ENCODE results near the gene PRMT7. TPM values are rescaled to one million over a fixed set of nuclear protein-coding genes. Genes with fewer than 3 reads are reported as not detected.

The PRMT7 gene
- total RNA-seq, 1 donor from 2014 or later: 80.5 TPM

GRCh38 chr16:68328860-68329390 lies 18.1 kb downstream of the PRMT7 start:
- H3K27ac Mint-ChIP-seq: no peak overlapping the region
- intact Hi-C loops (cut with micrococcal nuclease): loop anchor here (1.0 kb wide), 2 partner anchors 40 to 68 kb away; no protein-coding TSS in a partner anchor
- no peaks in the 10 kb centered on the region for H3K9me3 Mint-ChIP-seq
- DNase-seq (ENCODE audit: low spot score): no peak
- H3K4me1 Mint-ChIP-seq (ENCODE audit: low read depth): peaks cover 32% of the 10 kb centered on the region
- peaks cover 49% of the 10 kb centered on the region for H3K36me3 Mint-ChIP-seq (ENCODE audit: low read depth)
- no peak overlapping the region for H3K4me3 Mint-ChIP-seq (ENCODE audit: low read depth)
- H3K27me3 Mint-ChIP-seq (ENCODE audit: low read depth): no peaks in the 10 kb centered on the region

- H3K36me3 Mint-ChIP-seq (ENCODE audit: low read depth): peaks cover 51% of the 10 kb centered on the region
- H3K4me3 Mint-ChIP-seq (ENCODE audit: low read depth): peak overlapping the region; percentile 40
- H3K27ac Mint-ChIP-seq: peak overlapping the region; percentile 62
- intact Hi-C loops (cut with micrococcal nuclease): no loop called here
- H3K27me3 Mint-ChIP-seq (ENCODE audit: low read depth): no peaks in the 10 kb centered on the region
- no peaks in the 10 kb centered on the region for H3K9me3 Mint-ChIP-seq
- no peak for DNase-seq (ENCODE audit: low spot score)
- peaks cover 26% of the 10 kb centered on the region for H3K4me1 Mint-ChIP-seq (ENCODE audit: low read depth)
Measured at GRCh38 chr16:68331879-68332410, 21.1 kb downstream of the PRMT7 start.

DNA sequence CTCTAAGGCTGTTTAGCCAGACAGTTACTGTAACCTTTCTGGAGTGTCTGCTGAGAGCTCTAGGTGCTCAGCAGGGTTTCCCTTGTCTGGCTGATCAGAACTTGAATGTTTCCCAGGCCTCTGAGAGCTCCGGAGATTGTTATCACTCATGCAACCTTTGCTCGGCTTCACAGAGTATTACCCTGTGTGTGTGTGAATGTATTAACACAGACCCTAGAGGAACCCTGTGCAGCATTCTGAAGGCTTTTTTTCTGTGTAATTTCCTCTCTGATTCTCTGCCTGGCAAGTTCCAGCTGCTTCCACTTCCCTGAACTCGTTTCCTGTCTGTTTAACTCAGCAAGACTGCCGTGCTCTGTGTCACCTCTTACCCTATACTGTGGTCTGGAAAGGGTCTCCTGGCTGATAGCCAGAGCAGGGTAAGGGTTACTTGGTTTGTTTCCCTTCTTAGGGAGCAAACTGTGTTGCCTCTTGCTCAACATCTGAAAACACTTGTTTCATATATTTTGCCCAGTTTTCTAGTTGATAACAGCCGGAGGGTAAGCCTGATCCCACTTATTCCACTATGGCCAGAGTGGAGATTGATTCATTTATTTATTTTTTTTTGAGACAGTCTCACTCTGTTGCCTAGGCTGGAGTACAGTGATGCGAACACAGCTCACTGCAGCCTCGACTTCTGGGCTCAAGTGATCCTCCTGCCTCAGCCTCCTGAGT lies 21.7 kb downstream of the PRMT7 start:
- no peak for DNase-seq (ENCODE audit: low spot score)
- Mint-ChIP-seq H3K9me3 (no peaks in the 10 kb centered on the region), H3K36me3 (ENCODE audit: low read depth) (peaks cover 52% of the 10 kb centered on the region), H3K4me3 (ENCODE audit: low read depth) (peak overlapping the region; percentile 40), H3K27me3 (ENCODE audit: low read depth) (no peaks in the 10 kb centered on the region), H3K27ac (peak overlapping the region; percentile 62), H3K4me1 (ENCODE audit: low read depth) (peaks cover 22% of the 10 kb centered on the region)
- intact Hi-C loops (cut with micrococcal nuclease): no loop called here

- Mint-ChIP-seq H3K36me3 (ENCODE audit: low read depth) (peaks cover 61% of the 10 kb centered on the region), H3K27me3 (ENCODE audit: low read depth) (no peaks in the 10 kb centered on the region), H3K4me3 (ENCODE audit: low read depth) (no peak overlapping the region), H3K27ac (no peak overlapping the region), H3K4me1 (ENCODE audit: low read depth) (peaks cover 12% of the 10 kb centered on the region), H3K9me3 (no peaks in the 10 kb centered on the region)
- intact Hi-C loops (cut with micrococcal nuclease): no loop called here
- no peak for DNase-seq (ENCODE audit: low spot score)
Measured at GRCh38 chr16:68335175-68335574, 24.4 kb downstream of the PRMT7 start.

DNA sequence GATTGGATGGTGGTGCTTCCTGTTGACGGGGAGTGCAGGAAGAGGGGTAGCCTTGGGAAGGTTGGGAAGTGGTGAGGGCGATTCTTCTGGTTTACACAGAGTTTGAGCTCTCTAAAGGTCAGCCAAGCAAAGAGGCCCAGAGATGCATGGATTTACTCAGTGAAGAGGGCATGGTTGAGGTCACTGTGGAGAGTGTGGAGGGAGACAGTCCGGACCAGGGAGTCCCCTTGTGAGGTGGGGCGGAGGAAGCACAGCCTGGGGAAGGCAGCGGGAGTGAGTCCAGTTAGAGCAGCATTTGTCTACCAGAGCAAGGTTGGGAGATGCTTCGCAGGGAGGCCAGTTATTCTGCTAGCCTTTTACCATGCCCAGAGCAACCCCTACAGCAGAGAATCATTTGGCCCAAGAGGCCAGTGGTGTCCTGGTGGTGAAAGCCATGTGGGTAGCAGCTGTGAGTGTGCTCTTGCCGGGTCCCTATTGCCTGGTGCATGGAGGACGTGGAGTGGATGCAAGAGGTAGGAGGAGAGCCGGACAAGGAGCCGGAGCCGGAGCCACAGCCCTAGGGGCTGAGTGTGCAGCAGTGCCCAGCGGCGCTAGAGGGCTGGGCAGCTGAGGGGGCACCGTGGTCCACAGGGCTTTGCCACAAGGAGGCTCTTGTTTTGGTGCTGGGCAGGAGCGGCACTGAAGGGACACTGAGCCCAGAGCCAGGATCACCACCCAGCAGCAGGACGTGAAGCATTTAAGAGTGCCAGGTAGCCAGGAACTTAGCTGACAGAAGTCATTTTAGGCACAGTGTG lies 27.7 kb downstream of the PRMT7 start:
- Mint-ChIP-seq H3K4me1 (ENCODE audit: low read depth) (no peaks in the 10 kb centered on the region), H3K9me3 (no peaks in the 10 kb centered on the region), H3K27ac (no peak overlapping the region), H3K36me3 (ENCODE audit: low read depth) (peaks cover 63% of the 10 kb centered on the region), H3K27me3 (ENCODE audit: low read depth) (no peaks in the 10 kb centered on the region), H3K4me3 (ENCODE audit: low read depth) (no peak overlapping the region)
- DNase-seq (ENCODE audit: low spot score): no peak
- intact Hi-C loops (cut with micrococcal nuclease): no loop called here

DNA sequence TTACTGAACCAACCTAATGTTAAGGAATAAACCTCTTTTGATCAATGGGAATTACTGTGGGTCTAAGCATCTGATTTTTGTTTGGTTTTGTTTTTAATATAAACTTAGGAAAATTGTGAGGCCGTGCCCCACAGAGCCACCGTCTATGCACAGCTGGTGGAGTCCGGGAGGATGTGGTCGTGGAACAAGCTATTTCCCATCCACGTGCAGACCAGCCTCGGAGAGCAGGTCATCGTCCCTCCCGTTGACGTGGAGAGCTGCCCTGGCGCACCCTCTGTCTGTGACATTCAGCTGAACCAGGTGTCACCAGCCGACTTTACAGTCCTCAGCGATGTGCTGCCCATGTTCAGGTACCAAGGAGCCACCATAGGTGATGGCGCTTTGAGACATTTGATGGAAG lies 28.4 kb downstream of the PRMT7 start:
- H3K27me3 Mint-ChIP-seq (ENCODE audit: low read depth): no peaks in the 10 kb centered on the region
- no peak overlapping the region for H3K27ac Mint-ChIP-seq
- no peaks in the 10 kb centered on the region for H3K9me3 Mint-ChIP-seq
- DNase-seq (ENCODE audit: low spot score): no peak
- H3K4me1 Mint-ChIP-seq (ENCODE audit: low read depth): no peaks in the 10 kb centered on the region
- intact Hi-C loops (cut with micrococcal nuclease): no loop called here
- no peak overlapping the region for H3K4me3 Mint-ChIP-seq (ENCODE audit: low read depth)
- peaks cover 62% of the 10 kb centered on the region for H3K36me3 Mint-ChIP-seq (ENCODE audit: low read depth)

DNA sequence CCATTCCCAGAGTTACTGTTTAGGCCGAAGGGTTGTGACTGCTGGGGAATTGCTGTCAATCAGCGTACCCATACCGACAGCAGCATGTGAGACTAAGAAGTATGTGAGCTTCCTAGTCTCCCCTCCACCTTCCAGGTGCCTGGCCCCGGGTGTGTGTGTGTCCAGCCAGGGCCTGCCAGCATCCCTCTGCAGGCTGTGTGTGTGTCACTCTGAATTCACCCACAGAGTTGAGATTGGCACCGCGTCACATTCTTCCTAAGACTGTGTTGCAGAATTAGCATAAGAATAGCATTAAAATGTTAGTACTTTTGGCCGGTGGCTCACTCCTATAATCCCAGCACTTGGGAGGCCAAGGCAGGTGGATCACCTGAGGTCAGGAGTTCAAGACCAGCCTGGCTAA lies 31.8 kb downstream of the PRMT7 start:
- DNase-seq (ENCODE audit: low spot score): no peak
- H3K27ac Mint-ChIP-seq: no peak overlapping the region
- H3K4me1 Mint-ChIP-seq (ENCODE audit: low read depth): no peaks in the 10 kb centered on the region
- intact Hi-C loops (cut with micrococcal nuclease): no loop called here
- no peak overlapping the region for H3K4me3 Mint-ChIP-seq (ENCODE audit: low read depth)
- no peaks in the 10 kb centered on the region for H3K27me3 Mint-ChIP-seq (ENCODE audit: low read depth)
- H3K9me3 Mint-ChIP-seq: no peaks in the 10 kb centered on the region
- peaks cover 72% of the 10 kb centered on the region for H3K36me3 Mint-ChIP-seq (ENCODE audit: low read depth)

DNA sequence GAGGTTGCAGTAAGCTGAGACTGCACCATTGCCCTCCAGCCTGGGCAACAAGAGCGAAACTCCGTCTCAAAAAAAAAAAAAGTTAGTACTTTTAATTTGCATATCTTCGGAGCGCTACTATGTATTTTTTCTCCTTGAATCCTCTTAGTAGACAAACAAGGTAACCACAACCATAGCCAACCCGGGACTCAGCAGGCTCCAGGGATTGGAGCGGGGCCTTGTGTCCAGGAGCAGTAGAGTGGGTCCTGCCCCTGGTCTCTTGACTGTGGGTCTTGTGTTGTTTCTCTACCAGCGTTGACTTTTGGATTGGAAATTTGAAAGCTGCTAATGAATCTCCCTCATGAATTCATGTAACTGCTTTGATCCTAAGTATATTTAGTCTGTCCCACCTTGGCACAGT lies 32.3 kb downstream of the PRMT7 start:
- no peaks in the 10 kb centered on the region for H3K9me3 Mint-ChIP-seq
- H3K4me3 Mint-ChIP-seq (ENCODE audit: low read depth): no peak overlapping the region
- peaks cover 72% of the 10 kb centered on the region for H3K36me3 Mint-ChIP-seq (ENCODE audit: low read depth)
- intact Hi-C loops (cut with micrococcal nuclease): no loop called here
- H3K27me3 Mint-ChIP-seq (ENCODE audit: low read depth): no peaks in the 10 kb centered on the region
- DNase-seq (ENCODE audit: low spot score): no peak
- no peaks in the 10 kb centered on the region for H3K4me1 Mint-ChIP-seq (ENCODE audit: low read depth)
- no peak overlapping the region for H3K27ac Mint-ChIP-seq

GRCh38 chr16:68344252-68344651 lies 33.4 kb downstream of the PRMT7 start:
- H3K9me3 Mint-ChIP-seq: no peaks in the 10 kb centered on the region
- no peak overlapping the region for H3K27ac Mint-ChIP-seq
- intact Hi-C loops (cut with micrococcal nuclease): no loop called here
- H3K36me3 Mint-ChIP-seq (ENCODE audit: low read depth): peaks cover 77% of the 10 kb centered on the region
- H3K27me3 Mint-ChIP-seq (ENCODE audit: low read depth): no peaks in the 10 kb centered on the region
- no peak overlapping the region for H3K4me3 Mint-ChIP-seq (ENCODE audit: low read depth)
- H3K4me1 Mint-ChIP-seq (ENCODE audit: low read depth): no peaks in the 10 kb centered on the region
- DNase-seq (ENCODE audit: low spot score): no peak

- no peaks in the 10 kb centered on the region for H3K27me3 Mint-ChIP-seq (ENCODE audit: low read depth)
- H3K4me1 Mint-ChIP-seq (ENCODE audit: low read depth): no peaks in the 10 kb centered on the region
- H3K4me3 Mint-ChIP-seq (ENCODE audit: low read depth): no peak overlapping the region
- no peak overlapping the region for H3K27ac Mint-ChIP-seq
- intact Hi-C loops (cut with micrococcal nuclease): no loop called here
- peaks cover 73% of the 10 kb centered on the region for H3K36me3 Mint-ChIP-seq (ENCODE audit: low read depth)
- H3K9me3 Mint-ChIP-seq: no peaks in the 10 kb centered on the region
- DNase-seq (ENCODE audit: low spot score): no peak
Measured at GRCh38 chr16:68345351-68345810, 34.6 kb downstream of the PRMT7 start.

DNA sequence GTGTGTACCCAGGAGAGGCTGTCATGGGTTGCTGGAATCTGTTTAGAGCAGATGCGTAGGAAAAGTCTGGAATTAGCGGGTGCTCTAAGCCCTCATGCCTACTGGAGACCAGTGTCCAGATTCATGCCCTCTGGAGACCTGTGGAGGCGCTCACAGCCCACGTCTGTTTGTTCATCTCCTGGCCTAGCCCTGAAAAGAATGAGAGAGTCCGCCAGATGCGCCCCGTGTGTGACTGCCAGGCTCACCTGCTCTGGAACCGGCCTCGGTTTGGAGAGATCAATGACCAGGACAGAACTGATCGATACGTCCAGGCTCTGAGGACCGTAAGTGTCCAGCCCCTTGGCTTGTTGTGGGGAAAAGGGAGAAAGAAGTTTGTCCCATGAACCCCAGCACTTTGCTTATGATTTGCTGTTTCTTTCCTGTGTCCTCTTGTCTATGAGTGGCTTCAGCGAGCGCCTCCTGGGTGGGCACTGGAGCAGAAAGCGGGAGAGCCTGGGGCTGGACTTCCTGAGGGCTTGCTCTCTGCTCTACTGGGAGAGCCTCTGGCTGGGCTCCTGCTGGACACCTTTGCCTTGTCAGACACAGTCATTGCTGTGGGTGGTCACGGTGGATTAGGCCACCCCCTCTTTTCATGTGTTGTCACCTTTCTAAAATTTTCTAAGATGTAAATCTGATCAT lies 35.3 kb downstream of the PRMT7 start:
- Mint-ChIP-seq H3K27me3 (ENCODE audit: low read depth) (no peaks in the 10 kb centered on the region), H3K27ac (no peak overlapping the region)

GRCh38 chr16:68346892-68347480 lies 36.2 kb downstream of the PRMT7 start:
- Mint-ChIP-seq H3K4me3 (ENCODE audit: low read depth) (no peak overlapping the region), H3K9me3 (no peaks in the 10 kb centered on the region), H3K36me3 (ENCODE audit: low read depth) (peaks cover 80% of the 10 kb centered on the region), H3K27ac (no peak overlapping the region), H3K27me3 (ENCODE audit: low read depth) (no peaks in the 10 kb centered on the region), H3K4me1 (ENCODE audit: low read depth) (peaks cover 2% of the 10 kb centered on the region)
- DNase-seq (ENCODE audit: low spot score): no peak
- intact Hi-C loops (cut with micrococcal nuclease): no loop called here

More for the DNA sequence above, 35.3 kb downstream of the PRMT7 start:
- H3K4me3 Mint-ChIP-seq (ENCODE audit: low read depth): no peak overlapping the region
- DNase-seq (ENCODE audit: low spot score): no peak
- H3K4me1 Mint-ChIP-seq (ENCODE audit: low read depth): no peaks in the 10 kb centered on the region
- H3K36me3 Mint-ChIP-seq (ENCODE audit: low read depth): peaks cover 71% of the 10 kb centered on the region
- no peaks in the 10 kb centered on the region for H3K9me3 Mint-ChIP-seq
- intact Hi-C loops (cut with micrococcal nuclease): no loop called here
